HG03342 (cell line): Measurements from ENCODE around the gene EIF3K.

ENCODE experiments used
- ATAC-seq: cut with Tn5 transposase; IDR thresholded peaks from one replicate; pipeline ENCODE4 v1.9.1; 2021; ENCODE audit warnings: mild to moderate bottlenecking, moderate library complexity; ENCODE audit not compliant: unreplicated experiment

EIF3K gene

GRCh38 chr19:38665219-38665931 is 46.4 kb downstream of the EIF3K start:
- no peak for ATAC-seq

DNA sequence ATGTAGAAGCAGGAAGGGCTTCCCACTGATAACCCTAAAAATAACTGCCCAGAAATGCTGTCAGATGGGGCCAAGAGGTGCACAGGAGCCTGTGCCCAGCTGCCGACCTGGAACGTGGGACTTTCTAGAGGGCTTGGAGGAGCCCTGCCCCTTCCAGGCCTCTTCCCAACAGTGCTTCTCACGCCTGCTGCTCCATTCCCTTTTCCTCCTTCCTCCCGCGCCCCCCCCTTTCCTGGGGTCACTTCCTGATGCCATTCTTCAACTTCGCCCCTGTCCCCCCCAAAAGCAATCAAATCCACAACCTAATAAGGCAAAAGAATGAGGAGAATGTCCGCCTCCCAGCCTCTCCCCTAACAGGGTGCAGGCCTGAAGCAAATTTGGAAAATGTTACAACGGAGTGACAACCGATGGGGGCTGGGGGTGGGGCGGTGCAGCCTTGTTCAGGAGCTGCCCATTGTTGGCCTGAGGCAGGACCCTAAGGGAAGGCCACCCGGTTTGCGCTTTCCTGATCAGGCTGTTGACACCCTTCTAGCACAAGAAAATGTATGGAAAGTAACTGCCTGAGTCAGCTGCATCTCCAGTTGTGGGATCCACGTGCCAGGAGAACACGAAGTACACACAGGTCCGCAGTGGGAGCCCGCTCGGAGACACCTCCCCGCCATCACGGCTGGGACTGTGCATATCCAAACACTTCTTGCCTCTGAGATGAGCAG is 47.1 kb downstream of the EIF3K start:
- ATAC-seq = no peak

GRCh38 chr19:38666663-38667511 is 47.9 kb downstream of the EIF3K start:
- ATAC-seq = no peak

- ATAC-seq = no peak
Observed at GRCh38 chr19:38667661-38668171, 48.7 kb downstream of the EIF3K start.

- ATAC-seq = no peak
Observed at GRCh38 chr19:38669552-38669951, 50.6 kb downstream of the EIF3K start.

GRCh38 chr19:38670921-38671398 is 52.0 kb downstream of the EIF3K start:
- no peak for ATAC-seq

- no peak for ATAC-seq
Observed at GRCh38 chr19:38671654-38672053, 52.7 kb downstream of the EIF3K start.

- ATAC-seq = no peak
Observed at GRCh38 chr19:38673030-38673429, 54.0 kb downstream of the EIF3K start.

DNA sequence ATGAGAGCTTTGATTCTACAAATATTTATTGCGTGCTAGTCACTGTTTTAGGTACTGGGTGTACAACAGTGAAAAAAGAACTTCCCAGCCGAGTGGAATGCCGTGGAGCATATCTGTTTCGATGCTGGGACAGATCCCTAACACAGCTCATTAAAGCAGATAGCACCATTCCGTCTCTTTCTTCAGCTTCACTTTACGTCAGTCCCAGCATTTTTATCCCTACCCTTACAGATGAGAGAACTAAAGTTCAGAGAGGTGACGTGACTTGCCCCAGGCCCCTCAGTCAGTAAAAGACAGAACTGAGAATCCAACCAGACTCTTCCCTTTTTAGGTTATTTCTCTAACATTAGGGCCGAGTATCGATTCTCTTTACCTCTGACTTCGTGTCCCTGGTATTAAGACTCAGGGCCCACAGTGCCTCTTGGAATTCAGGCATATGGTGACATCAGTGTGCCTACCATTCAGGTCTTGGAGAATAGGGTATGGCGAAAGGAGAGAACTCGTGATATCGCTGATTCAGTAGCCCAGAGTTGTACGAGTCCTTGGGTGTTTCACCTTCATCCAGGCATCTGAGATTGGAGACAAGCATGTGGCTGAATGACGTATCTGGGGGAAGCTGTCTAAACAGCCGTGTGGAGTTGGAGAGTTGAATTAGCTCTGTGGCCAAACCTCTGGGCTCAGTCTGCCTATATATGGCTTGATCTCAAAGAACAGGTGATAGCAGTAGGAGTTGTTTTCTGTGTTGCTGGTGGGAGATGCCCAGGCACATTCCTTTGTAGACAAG is 55.6 kb downstream of the EIF3K start:
- ATAC-seq = no peak

- no peak for ATAC-seq
Observed at GRCh38 chr19:38675611-38676010, 56.6 kb downstream of the EIF3K start.

DNA sequence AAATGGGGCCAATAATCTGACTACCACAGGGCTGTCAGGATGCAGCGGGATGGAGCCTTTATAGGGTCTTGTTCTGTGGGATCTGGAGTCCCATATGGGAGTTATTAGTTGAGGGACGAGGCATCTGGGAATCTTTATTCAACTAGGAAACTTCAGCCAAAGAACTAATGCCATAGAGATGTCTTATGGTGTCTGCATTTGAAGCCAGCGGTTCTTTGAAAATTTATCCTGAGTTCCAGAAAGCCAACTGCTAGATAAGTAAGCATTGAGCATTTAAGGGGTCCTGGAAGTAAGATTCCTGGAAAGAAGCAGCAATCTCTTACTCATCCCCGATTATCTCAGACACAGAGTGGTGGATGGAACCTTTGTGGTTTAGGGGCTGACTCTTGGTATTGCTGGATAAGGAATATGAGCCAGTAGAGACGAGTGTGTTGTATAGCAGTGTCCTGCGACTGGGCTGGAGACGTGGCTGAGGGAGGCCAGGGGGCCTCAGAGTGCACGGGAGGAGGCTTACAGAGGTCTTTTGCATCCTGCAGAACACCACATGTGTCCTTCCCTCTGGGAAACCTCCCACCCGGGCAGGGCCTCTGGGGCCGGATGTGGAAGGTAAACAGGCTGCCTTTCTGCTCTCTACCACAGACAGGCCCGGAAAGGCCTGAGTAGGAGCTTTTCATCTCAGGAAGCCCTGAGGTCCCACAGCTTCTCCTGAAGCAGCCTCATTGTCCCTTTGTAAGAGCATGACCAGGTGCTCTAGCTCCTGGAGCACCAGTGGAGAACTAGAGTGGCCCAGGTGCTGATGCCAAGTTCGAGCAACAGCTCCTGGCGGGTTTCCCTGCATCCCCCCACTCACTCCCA is 57.3 kb downstream of the EIF3K start:
- ATAC-seq = no peak

GRCh38 chr19:38676878-38677646 is 58.1 kb downstream of the EIF3K start:
- no peak for ATAC-seq

DNA sequence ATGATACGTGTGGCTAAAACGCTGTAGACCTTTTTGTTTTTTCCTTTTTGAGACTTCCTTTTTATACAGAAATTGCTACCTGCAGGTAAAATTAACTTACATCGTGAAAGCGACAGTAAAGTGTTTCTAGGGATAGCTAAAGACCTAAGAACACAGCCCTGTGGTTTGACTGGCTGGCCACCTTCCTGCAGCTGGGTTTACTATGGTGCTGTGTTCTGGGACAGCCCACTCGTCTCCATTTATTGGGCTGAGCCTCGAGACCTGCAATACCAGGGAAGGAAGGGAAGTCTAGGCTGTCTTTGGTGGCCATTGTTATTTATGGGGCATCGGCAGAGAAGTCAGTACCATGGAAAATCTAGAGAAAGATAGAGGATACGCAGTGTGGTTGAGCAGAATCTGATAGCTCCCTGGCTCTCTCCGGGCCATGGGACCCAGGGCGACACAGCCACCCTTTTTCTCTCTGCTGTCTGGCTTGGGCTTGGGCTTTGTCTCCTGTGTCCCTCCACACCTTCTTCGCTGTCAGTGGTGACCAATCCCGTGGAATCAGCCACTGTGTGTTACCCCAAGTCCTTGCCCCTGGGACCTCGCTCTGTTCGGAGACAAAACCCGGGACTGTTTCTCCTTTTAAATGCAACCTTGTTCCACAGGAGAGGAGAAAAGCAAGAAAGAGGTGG is 59.4 kb downstream of the EIF3K start:
- ATAC-seq = no peak

- no peak for ATAC-seq
Observed at GRCh38 chr19:38678891-38679494, 60.0 kb downstream of the EIF3K start.

DNA sequence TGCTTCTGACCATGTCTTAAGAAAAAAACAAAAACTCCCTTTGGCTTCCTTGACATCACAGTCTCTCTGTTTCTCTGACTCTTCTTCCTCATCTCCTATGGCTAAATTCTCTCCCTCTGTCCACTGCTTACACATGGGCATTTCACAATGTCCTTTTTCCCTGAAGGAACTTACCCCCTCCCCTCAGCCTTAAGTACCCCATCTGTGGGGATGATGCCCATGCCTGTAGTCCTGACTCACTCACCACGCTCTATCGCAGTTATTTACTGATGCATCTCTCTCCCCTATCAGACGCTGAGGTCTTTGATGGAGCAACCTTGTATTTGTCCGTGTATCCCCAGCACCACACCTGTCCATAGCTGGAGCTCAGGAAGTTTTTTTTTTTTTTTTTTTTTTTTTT is 60.9 kb downstream of the EIF3K start:
- no peak for ATAC-seq

- ATAC-seq = no peak
Observed at GRCh38 chr19:38682195-38682867, 63.3 kb downstream of the EIF3K start.

- ATAC-seq = no peak
Observed at GRCh38 chr19:38682872-38683392, 63.9 kb downstream of the EIF3K start.
